ENCODE measurements around the gene ANKRD12.
"Not testable (repeated sequence)": the region's sequence is repeated elsewhere in the genome, so short reads cannot be mapped to it uniquely, and the experiment has no call there.

Gene ANKRD12

DNA sequence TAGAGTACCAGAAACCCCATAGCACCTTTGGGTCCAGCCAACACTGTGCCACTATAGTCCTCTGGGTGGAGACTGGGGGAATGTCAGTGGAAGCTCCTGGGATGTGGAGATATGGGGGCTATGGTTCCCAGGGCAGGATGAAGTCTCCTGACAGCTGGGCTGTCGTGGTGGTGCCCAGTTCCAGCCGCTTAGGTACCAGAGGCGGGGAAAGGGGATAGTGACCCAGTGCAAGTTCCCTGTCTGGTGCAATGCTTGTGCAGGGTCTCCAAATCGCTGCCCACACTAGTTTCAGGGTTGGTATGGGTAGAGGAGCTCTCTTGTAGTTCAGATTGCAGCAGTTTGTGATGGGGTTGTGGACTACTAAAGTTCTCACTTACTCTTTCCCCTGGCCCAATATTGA, 97.9 kb downstream of the ANKRD12 start:
- no peak for DNase-seq

DNA sequence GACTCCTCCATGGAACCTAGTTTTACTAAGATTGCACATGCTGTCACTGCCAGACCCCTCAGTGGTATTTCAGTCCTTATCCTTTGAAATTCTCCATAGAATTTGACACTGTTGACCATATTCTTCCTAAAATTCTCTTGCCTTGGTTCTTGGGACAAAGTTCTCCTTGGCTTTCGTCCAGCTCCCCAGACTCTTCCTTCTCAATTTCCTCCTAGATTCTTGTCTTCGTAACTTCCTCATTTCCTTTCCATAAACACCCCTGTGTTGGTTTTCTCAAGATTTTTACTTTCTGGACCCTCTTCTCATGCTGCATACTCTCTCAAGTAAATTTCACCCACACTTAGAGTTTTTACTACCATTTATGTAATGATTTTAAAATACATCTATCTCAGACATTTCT, 101.4 kb downstream of the ANKRD12 start:
- no peak for DNase-seq

GRCh38 chr18:9239720-9240119, 103.1 kb downstream of the ANKRD12 start:
- no peak for DNase-seq

DNA sequence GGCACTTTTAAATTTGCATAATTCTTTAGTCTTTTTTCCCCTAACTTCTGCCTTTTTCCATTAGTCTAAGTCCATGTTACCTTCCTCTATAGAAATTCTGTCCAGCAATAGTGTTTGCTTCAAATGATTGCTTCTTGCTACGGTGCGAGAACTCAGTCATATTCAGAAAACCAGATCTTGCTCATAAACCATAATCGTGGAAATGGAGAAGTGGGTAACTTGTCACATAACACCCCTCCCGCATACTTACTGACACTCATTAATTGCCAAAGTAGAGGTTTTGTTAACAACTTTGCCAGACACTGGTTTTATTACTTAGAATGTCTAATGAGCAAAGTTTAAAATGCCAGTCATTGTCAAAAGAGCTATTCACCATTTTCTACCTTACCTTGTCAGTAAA, 103.7 kb downstream of the ANKRD12 start:
- no peak for DNase-seq

- DNase-seq: no peak
Observed at GRCh38 chr18:9243029-9243428, 106.4 kb downstream of the ANKRD12 start.

- DNase-seq: no peak
Observed at GRCh38 chr18:9244376-9244775, 107.8 kb downstream of the ANKRD12 start.

- no peak for DNase-seq
Observed at GRCh38 chr18:9248661-9249060, 112.1 kb downstream of the ANKRD12 start.

DNA sequence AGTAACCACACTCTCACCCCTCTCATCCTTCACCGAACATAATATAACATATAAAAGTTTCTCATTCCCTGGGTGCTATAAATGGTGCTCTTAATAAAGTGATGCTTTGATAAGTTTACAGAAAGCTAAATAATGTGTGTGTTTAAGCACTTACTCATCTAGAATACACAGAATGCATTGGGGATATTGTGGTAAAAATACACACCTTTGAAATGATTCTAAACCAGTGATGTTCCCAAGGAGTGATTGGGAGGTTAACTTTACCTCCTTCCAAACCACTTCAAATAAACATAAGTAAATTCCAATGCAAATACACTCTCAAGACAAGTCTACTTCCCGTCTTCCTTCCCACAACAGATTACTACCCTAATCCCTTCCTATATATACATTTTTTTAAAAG, 112.7 kb downstream of the ANKRD12 start:
- no peak for DNase-seq

- DNase-seq: no peak
Observed at GRCh38 chr18:9259173-9259572, 122.6 kb downstream of the ANKRD12 start.

GRCh38 chr18:9260388-9261380, 124.1 kb downstream of the ANKRD12 start:
- DNase-seq: no peak

- DNase-seq: no peak
Observed at GRCh38 chr18:9263264-9263663, 126.7 kb downstream of the ANKRD12 start.

DNA sequence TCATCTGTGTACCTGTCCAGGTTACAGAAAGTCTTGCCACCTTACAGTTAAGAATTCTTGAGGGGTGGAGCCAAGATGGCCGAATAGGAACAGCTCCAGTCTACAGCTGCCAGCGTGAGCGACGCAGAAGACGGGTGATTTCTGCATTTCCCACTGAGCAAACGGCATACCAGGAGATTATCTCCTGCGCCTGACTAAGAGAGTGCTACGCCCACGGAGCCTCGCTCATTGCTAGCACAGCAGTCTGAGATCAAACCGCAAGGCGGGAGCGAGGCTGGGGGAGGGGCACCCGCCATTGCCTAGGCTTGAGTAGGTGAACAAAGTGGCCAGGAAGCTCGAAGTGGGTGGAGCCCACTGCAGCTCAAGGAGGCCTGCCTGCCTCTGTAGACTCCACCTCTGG, 128.2 kb downstream of the ANKRD12 start:
- not testable (repeated sequence) for DNase-seq

- no peak for DNase-seq
Observed at GRCh38 chr18:9273221-9273620, 136.6 kb downstream of the ANKRD12 start.

GRCh38 chr18:9275890-9276289, 139.3 kb downstream of the ANKRD12 start:
- no peak for DNase-seq

DNA sequence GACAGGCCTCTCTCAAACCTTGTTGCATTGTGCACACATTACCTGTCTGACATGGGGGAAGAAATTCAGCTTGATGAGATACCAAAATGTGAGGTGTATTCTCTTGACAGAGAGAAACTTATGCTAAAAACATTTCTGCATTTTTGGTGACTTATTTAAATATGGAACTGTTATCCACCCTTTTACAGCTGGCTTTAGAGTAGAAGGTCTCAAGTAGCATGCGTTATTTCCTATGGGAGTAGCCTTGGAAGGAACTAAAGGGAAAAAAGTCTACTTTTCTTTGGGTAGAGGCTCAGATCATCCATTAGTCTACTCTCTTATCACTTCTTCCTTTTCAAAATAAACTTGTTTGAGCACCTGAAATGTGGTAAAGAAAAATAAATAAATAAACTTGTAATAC, 141.4 kb downstream of the ANKRD12 start:
- no peak for DNase-seq

DNA sequence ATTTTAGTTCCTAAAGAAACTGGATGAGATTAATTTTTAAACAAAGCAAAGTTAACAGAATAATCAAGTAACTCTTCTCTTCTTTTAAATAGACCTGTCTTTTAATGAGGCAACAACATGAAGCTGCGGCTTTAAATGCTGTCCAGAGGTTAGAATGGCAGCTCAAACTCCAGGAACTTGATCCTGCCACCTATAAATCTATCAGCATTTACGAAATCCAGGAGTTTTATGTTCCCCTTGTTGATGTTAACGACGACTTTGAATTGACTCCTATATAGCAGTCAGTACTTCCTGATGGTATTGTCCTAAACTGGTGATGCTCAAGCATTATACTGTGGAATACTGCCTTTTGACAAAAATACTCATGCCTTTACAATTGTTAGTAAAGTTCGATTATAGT, 144.3 kb downstream of the ANKRD12 start:
- DNase-seq: no peak

GRCh38 chr18:9281780-9282179, 145.2 kb downstream of the ANKRD12 start:
- no peak for DNase-seq

DNA sequence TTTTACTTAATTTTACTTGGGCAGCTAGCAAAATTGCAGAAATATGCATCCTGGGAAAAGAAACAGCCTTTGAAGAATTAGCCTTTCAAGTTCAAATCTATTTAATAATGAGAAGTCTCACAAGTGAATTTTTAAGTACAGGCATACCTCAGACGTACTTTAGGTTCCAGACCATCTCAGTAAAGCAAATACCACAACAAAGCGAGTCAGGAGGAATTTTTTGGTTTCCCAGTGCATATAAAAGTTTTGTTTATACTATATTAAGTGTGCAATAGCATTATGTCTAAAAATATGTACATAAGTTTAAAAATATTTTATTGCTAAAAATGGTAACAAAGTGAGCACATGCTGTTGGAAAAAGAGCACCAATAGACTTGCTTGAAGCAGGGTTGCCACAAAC, 147.2 kb downstream of the ANKRD12 start:
- DNase-seq: no peak

- DNase-seq: no peak
Observed at GRCh38 chr18:9285604-9286003, 149.0 kb downstream of the ANKRD12 start.

DNA sequence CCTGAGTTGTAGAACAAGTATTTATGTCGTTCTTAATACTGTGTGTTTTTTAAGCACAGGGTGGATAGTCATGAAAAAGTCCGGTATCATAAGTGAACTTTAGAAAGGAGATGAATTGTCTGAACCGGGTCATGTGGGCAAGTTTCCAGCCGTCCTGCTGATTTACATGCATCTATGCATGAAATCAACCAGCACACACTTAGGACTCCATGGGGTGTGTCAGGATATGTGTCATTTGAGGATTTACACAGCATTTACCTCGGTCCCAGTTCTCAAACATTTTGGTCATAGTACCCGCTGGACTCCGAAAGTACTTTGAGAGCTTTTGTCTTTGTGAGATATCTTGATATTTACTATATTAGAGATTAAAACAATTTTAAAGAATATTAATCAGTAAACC, 150.5 kb downstream of the ANKRD12 start:
- no peak for DNase-seq

- no peak for DNase-seq
Observed at GRCh38 chr18:9289698-9290097, 153.1 kb downstream of the ANKRD12 start.

- no peak for DNase-seq
Observed at GRCh38 chr18:9290156-9290555, 153.6 kb downstream of the ANKRD12 start.

- DNase-seq: no peak
Observed at GRCh38 chr18:9292047-9292446, 155.5 kb downstream of the ANKRD12 start.

DNA sequence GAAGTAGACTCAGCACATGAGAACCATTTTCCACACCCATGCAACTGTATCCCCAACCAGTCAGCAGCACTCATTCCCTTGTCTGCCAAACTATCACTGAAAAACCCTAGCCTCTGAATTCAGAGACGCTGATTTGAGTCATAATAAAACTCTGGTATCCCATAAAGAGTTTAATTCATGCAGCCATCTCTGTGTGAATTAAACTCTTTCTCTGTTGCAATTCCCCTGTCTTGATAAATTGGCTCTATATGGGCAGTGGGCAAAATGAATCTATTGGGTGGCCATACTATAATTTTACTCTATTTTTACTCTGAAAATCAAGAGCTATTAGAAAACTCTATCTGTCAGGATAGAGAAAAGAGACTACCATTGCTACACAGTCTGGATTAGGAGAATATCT, 157.4 kb downstream of the ANKRD12 start:
- DNase-seq: no peak

All from EL (cell line).